WTC11 (cell line): ENCODE data around the gene MT2A.

Source experiments
- ARID4B ChIP-seq: sonication (generic); formaldehyde crosslinking; IDR thresholded peaks from 2 replicates; pipeline ENCODE4 v1.8.0; 2023; ENCODE audit warnings: missing genetic modification reagents, mild to moderate bottlenecking, borderline replicate concordance
- TF ChIP-seq, protein P1 (sequence below): fragments of 200-600 bp; IDR thresholded peaks from 2 replicates; pipeline ENCODE4 v1.8.0; 2022; ENCODE audit warnings: antibody characterized with exemption

GRCh38 chr16:56640076-56640475 lies 31.7 kb downstream of the MT2A start:
- TF ChIP-seq, protein P1, sequence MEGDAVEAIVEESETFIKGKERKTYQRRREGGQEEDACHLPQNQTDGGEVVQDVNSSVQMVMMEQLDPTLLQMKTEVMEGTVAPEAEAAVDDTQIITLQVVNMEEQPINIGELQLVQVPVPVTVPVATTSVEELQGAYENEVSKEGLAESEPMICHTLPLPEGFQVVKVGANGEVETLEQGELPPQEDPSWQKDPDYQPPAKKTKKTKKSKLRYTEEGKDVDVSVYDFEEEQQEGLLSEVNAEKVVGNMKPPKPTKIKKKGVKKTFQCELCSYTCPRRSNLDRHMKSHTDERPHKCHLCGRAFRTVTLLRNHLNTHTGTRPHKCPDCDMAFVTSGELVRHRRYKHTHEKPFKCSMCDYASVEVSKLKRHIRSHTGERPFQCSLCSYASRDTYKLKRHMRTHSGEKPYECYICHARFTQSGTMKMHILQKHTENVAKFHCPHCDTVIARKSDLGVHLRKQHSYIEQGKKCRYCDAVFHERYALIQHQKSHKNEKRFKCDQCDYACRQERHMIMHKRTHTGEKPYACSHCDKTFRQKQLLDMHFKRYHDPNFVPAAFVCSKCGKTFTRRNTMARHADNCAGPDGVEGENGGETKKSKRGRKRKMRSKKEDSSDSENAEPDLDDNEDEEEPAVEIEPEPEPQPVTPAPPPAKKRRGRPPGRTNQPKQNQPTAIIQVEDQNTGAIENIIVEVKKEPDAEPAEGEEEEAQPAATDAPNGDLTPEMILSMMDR: no peak
- no peak for TF ChIP-seq ARID4B (CRISPR knock-in tag)
